GM19467 (cell line): Measurements from ENCODE around the gene ANG.
"Not testable (repeated sequence)": the region's sequence is repeated elsewhere in the genome, so short reads cannot be mapped to it uniquely, and the experiment has no call there.

Experiments used
- ATAC-seq: cut with Tn5 transposase; IDR thresholded peaks from one replicate; pipeline ENCODE4 v1.9.1; 2021; ENCODE audit warnings: mild to moderate bottlenecking, moderate library complexity; ENCODE audit not compliant: unreplicated experiment

The ANG gene

DNA sequence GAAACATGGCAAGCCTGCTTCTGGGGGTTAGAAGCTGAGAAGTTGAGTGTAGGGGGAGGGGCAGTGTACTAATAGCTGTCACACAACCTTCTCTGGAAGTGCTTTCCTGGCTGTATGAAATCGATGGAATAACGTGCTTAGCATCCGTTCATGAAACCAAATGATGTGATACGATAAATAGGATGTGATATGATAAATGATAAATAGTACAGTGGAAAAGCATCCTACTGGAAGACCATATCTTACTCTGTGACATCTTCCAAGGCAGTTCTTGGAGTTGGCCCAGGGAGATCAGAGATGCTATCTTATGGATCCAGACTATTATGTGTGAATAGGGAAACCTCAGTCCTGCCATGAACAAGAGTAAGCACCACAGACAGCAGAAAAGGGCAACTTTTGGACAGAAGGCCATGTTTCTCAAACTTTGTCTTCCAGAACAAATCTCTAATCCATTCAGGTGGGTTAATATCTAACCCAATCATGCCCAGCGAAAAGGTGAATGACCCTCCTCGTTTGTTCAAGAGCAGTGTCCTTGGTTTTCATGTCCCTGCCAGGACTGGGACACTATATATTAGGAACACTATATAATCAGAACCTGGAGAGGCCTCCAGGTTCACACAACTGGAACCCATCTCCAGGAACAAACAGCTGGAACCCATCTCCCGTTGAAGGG, at the start of gene ANG:
Gene ANG, plus strand, starts transcription at position 598 of the 673 bp plus-strand sequence. CDS start 4,801 bp downstream, outside the sequence.
- no peak for ATAC-seq

DNA sequence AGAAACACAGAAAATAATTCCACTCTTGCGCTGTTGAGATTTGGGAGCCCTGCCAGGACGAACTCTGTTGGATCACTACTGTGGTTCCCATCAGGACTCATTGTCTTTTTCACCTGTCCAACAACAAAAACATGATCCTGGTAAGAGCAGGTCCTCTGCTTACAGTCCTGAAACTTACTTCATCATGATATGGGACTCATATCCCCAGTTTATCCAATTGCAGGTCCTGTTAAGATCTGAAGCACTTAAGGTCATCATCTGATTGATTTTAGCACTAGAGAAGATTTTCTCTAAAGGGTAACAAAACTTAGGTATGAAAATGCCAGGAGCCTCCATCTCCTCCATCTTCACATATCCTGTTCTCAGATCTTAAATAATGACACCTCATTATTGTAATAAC, 47.0 kb upstream of the ANG start, which contains the start of gene OR6S1:
Gene OR6S1, minus strand, starts transcription at position 101 of the 400 bp plus-strand sequence. Its CDS starts 0 bp downstream, at position 101.
- no peak for ATAC-seq

DNA sequence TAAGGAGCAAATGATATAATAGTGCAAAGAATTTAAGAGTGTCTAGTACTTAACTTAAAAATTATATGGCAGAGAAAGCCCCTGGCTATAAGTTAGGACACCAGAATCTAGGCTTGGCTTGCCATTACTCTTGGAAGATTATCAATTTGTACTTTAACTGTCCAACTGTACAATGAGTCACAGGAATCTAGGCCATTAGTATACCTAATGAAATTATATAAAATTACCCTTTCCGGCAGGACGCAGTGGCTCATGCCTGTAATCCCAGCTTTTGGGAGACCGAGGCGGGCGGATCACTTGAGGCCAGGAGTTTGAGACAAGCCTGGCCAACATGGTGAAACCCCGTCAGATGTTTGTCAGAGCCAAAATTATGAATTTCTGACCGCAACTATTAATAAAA, 46.4 kb upstream of the ANG start:
- ATAC-seq = no peak

DNA sequence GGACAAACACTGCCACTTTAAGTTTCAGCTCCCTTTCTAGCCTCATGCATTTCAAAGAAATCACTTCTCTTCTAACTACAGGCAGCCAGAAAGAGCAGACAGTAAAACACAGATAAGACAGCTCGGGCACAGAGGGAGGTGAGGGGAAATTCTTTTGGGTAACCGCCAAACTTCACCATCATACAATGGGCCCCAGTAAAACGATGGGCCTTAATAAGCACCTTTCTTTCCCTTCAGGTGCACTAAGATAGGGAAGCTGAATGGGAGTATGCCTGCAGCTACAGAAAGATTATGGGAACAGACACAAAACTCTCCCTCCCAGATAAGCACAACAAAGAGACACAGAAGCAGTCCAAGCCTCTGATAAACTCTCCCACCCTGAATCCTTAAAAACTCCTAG, 45.8 kb upstream of the ANG start:
- not testable (repeated sequence) for ATAC-seq

DNA sequence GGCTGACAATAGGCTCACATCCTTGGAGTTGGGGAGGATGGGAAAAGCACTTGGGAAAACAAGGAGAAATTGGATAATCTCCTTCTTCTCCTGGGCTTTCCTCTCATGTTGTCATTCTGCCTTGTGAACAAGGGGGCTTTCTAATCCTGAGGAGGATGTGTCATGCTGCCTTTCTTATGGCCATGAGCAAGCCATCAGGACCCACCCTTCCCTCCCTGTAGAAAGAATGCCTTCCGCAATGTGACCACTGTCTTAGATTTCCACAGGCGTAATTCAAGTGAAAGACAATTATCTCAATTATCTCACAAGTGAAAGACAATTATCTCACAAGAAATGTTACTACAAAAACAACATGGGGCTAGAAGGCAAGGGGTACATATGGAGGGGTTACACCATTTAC, 44.0 kb upstream of the ANG start:
- ATAC-seq = no peak

DNA sequence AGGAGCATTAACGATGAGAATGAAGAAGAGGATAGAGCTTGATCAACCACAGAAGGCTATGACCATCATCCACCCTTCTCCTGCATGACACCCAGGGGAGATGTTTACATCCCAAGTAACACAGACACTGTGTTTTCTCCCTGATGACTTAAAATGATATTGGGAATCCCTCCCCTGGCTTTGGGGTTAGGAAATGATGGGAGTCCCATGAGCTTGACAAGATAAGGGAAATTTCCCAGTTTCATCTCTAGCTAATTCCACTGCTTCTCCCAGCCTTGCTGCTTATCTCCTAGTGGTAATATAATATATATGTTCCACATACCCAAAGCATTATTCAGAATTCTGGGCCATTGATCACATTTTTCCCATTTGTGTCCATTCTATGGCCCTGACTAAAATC, 43.1 kb upstream of the ANG start:
- ATAC-seq = no peak

DNA sequence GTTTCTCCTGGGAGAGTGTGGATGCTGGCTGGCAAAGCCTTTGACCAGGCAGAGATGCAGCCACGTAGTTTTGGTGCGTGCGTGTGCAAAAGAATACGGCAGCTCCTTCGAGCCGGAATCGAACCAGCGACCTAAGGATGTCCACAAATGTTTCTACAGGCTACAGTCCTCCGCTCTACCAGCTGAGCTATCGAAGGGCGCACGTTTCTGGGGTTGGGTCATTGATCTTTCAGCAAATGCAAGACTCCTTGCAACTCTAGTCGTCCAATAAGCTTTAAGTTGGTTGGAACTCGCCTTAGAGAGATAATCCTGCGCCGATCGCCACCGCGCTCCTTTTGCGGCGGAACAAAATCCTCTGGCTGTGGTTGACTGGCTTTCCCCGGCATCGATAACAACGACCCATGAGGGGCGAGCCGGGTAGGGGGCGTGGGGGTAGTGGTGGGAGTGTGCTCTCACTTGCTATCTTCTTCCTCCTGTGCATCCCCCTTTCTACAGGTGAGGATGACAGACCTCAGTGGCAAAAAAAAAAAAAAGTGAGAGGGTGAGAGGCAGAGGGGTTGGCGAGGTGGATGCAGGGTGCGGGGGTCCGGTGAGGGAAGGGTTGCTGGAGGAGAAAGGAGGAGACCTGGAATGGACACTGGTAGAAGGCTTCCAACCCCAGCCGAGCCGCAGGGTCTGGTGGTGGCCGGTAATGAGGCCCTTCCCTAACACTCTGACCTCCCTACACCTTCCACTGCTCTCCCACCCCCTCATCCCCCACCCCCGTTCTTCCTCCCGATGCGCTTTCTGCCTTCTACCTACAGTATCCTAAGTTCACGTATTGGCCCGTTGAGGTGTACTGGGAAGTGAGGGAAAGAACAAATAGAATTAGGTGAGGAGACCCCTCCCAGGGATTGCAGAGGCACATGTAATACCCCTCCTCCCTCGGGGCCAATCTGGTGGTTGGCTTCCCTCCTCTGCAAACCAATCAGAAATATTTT, 35.3 kb upstream of the ANG start:
- no peak for ATAC-seq

DNA sequence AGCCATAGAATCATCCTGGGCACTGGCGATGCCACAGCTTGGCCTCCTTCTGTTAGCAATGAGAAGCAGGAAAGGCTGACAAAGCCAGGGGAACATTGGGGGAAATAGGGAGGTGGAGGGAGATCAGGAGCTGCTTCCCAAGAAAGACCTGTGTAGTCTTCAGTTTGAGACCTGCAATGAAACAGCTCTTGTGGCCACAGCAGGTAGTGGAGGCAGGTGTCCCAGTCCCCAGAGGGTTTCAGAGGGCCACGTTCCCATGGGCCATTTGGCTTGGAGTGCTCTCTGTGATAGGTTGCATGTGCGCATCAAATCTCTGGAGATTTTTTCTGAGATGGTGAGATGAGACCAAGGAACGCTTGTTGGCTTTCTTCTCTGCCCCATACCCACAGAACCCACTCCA, 32.7 kb upstream of the ANG start:
- ATAC-seq = no peak

DNA sequence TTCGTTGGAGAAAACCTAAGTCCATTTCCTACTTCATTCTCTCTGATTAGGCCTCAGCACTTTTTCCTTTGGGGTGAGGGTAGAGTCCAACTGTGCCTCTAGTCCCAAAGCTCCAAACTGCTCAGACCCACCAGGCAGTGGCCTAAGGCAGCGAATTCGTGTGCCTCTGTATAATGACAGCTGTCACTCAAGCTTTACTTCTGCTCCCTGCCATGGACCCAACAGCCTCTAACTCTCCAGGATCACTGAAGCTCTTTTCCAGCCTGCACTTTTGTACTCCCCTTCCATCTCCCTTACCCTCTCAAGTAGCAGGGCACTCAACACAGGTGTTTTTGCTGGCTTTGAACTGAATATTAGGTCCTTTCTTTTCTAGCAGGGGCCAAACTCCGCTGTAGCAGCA, 32.3 kb upstream of the ANG start:
- ATAC-seq = no peak

DNA sequence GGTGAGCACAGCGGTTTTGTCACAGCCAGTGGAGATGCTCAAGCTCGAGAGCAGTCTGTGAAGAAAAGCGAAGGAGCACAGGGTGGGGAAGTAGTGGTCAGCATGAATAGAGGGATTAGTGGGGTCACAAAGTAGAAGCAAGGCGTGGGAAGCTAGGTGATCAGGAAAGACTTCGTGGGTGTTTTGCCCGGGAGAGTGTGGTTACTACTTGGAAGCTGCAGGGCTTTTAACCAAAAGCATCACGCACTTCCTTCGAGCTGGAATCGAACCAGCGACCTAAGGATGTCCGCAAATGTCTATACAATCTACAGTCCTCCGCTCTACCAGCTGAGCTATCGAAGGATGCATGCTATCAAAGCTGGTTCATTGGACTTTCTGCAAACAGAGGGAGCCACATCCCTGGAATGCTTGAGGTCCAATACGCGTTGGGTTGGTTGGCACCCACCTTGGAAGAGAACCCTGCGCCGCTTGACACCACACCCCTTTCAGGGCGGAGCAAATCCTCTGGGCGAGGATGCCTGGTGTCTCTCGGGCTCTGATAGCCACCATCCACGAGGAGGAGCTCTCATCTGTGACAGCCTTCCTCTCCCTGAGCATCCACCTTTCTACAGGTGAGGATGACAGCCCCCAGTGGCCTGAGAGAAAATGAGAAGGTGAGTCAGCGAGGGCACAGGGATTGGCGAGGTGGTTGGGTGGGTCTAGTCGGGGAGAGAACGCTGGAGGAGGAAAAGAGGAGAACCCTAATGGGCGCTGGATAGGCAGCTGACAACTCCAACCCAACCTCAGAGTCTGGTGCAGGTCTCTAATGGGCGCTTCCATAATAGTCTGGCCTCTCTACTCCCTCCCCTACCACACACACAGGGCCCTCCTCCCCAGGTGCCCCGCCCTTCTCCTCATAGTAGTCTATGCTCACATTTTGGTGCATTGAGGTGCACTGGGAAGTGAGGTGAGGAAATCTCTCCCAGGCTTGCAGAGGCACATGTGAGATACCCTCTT, 31.1 kb upstream of the ANG start:
- ATAC-seq = no peak

DNA sequence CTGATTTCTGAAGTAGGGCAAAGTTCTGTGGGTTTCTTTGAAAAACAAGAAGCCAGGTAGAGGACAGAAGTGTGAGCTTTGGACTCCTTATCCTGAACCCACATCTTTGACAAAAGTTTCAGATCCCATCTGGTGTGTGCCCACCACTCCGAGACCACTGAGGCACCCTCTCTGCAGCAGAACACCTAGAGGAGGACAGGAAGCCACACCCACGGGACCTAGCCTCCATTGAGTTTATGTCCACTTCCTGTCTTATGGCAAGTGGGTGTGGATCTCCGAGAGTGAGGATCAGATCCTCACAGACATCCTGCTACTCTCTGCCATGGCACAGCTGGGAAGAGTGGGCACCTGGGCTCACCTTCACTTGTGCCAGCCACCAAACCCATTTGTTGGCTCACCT, 30.3 kb upstream of the ANG start:
- no peak for ATAC-seq

DNA sequence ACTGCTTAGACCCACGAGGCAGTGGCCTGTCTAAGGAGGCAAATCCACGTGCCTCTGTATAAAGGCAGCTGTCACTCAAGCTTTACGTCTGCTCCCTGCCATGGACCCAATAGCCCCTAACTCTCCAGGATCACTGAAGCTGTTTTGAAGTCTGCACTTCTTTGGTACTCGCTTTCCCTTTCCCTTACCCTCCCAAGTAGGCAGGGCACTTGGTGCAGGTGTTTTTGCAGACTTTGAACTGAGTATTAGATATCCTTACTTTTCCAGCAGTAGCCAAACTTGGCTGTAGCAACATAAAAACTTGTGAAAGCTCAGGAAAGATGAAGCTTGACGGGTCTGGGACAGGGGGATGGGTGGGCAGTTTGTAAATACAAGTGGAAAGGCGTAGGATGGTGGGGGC, 29.2 kb upstream of the ANG start:
- ATAC-seq = no peak

DNA sequence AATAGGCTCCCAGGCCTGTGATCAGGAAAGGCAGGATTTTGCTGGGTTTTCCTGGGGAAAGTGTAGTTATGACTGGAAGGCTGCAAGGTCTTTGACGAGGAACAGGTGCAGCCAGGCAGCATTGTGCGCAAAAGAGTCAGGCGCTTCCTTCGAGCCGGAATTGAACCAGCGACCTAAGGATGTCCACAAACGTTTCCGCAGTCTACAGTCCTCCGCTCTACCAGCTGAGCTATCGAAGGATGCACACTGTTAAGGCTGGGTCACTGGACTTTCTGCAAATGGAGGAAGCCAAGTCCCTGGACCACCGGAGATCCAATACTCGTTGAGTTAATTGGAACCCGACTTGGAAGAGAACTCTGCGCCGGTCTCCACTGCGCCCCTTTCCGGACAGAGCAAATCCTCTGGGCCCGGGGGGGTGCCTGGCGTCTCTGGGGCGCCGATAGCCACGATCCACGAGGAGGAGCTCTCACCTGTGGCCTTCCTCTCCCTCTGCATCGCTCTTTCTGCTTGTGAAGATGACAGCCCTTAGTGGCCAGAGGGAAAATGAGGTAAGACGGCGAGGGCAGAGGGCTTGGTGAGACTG, 28.7 kb upstream of the ANG start:
- ATAC-seq = no peak

DNA sequence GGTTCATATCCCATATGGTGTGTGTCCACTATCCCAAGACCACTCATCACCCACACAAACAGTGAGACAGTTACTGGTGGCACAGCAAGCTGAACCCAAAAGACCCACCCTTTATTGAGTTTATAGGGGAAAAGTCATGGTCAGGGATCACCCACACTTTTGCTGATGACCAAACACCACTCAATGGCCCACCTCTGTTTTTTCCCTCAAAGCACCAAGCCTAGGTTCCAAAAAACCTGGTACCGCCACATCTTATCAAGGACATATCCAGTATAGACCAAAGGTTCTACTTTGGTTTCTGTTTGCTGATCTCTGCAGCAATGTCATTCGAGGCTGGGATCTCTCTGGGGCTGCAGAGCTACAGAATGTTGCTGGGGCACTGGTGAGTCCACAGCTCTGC, 27.4 kb upstream of the ANG start:
- no peak for ATAC-seq

DNA sequence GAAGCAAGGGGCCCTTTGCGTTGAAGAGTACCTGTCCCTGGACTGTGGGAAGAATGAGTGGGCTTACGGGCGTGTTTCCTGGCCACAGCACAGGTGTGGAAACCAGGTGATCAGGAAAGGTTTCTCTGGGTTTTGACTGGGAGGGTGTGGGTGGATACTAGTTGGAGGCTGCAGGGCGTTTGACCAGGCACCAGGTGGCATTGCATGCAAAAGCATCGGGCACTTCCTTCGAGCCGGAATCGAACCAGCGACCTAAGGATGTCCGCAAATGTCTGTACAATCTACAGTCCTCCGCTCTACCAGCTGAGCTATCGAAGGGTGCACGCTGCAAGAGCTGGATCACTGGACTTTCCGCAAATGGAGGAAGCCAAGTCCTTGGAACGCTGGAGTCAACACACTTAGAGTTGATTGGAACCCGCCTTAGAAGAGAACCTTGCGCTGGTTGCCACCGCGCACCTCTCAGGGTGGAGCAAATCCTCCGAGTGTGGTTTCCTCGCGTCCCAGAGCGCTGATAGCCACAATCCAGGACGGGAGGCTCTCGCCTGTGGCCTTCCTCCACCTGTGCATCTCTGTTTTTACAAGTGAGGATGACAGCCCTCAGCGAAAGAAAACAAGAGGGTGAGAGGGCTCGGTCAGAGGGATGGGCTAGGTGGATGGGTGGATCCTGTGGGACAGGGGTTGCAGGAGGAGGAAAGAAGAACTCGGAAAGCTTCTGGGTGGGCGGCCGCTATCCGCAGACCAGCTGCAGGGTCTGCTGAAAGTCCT, 25.4 kb upstream of the ANG start:
- peak; percentile 44 for ATAC-seq

DNA sequence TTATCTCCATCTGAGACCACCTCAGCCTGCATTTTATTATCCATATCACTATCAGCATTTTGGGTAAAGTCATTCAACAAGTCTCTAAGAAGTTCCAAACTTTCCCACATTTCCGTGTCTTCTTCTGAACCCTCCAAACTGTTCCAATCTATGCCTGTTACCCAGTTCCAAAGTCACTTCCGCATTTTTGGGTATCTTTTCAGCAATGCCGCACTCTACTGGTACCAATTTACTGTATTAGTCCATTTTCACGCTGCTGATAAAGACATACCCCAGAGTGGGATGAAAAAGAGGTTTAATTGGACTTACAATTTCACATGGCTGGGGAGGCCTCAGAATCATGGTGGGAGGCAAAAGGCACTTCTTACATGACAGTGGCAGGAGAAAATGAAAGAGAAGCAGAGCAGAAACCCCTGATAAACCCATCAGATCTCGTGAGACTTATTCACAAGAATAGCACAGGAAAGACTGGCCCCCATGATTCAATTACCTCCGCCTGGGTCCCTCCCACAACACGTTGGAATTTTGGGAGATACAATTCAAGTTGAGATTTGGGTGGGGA, 22.1 kb upstream of the ANG start:
- ATAC-seq = not testable (repeated sequence)

DNA sequence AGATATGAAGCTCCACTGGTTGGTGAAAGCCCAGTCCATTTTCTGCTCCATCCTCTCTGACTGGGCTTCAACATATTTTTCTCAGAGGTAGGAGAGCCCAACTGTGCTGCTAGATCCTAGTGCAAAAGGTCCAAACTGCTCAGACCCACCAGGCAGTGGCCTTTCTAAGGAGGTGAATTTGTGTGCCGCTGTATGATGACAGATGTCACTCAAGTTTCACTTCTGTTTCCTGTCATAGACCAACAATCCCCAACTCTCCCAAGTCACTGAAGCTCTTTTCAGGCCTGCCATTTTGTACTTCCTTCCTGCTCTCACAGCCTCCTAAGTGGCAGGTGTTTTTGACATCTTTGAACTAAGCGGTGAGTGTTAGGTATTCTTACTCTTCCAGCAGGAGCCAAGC, 20.6 kb upstream of the ANG start:
- ATAC-seq = peak; percentile 77

DNA sequence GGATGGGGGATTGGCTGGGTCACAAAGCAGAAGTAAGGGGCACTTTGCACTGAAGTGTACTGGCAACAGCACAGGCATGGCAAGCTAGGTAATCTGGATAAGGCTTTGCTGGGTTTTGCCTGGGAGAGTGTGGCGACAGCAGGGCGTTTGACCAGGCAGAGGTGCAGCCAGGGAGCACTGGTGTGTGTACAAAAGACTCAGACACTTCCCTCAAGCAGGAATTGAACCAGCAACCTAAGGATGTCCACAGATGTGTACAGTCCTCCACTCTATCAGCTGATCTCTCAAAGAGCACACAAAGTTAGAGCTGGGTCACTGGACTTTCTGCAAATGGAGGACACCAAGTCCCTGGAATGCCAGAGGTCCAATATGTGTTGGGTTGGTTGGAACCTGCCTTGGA, 19.6 kb upstream of the ANG start:
- no peak for ATAC-seq

DNA sequence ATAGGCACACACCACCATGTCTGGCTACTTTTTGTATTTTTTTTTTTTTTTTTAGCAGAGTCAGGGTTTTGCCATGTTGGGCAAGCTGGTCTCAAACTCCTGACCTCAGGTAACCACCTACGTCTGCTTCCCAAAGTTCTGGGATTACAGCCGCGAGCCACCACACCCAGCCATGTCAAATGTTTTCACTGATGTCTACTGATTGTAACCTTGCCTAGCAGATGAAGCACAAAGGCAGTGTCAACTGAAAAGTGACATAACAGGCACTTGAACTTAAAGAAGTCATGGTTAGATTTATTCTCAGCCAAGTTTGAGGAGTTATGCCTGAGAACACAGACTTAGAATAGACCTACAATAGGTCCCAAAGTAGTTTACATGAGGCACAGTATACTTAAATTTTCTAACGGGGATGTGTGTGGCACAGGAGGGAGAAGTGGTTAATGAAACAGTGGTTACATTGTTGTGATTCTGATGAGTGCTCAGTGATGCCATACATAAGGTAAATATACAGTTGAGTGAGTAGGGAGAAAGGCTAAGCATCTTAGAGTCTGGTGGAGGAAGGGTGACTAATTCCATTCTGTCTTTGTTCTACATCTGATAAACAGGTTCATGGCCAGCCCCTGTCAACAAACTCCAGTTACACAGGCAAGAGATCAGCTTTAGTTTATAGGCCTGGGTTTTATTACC, 16.8 kb upstream of the ANG start:
- no peak for ATAC-seq
